H1 (cell line): ENCODE measurements around the gene TRNP1. TPM values are rescaled to one million over a fixed set of nuclear protein-coding genes. Genes with fewer than 3 reads are reported as not detected.

Experiments
- CTCF ChIA-PET: fragments of 300-600 bp; sonication (Branson Sonifier 250); formaldehyde crosslinking; loops from one replicate; lab custom pipeline; 2021; ENCODE audit not compliant: partially characterized antibody; lab: Charles Lee
- POLR2A ChIA-PET: fragments of 300-600 bp; sonication (Branson Sonifier 250); formaldehyde crosslinking; loops from one replicate; lab custom pipeline; 2021; ENCODE audit warnings: inconsistent platforms; ENCODE audit not compliant: partially characterized antibody; lab: Charles Lee
- DNase-seq, 2 experiments: peaks; one replicate each; pipeline versions ENCODE4 v3.0.0 to v3.0.0-alpha.2; 2010 to 2022; ENCODE audit warnings: low spot score in 2 of 2, low read depth in 1 of 2, mixed read lengths in 1 of 2
- FAIRE-seq: peaks from 2 replicates; lab custom pipeline; 2011; peaks lifted over from hg19 to GRCh38; lab: Jason Lieb, UNC
- H2AFZ ChIP-seq: 2 replicates; pipeline ENCODE4 v1.8.1; 2012; ENCODE audit warnings: low read length, inconsistent platforms
- H2AK5ac ChIP-seq: 2 replicates; pipeline ENCODE4 v1.6.1; 2013; ENCODE audit warnings: low read depth, low read length
- H2BK120ac ChIP-seq: replicated peaks from 2 replicates; pipeline ENCODE3; 2013; ENCODE audit warnings: low read depth, low read length, inconsistent platforms
- H2BK12ac ChIP-seq: 2 replicates; pipeline ENCODE4 v1.6.1; 2013; ENCODE audit warnings: low read depth, low read length
- H2BK15ac ChIP-seq: 2 replicates; pipeline ENCODE4 v1.6.1; 2013; ENCODE audit warnings: low read length
- H2BK20ac ChIP-seq: 2 replicates; pipeline ENCODE4 v1.6.1; 2013; ENCODE audit warnings: low read length
- H2BK5ac ChIP-seq: 2 replicates; pipeline ENCODE4 v1.6.1; 2013; ENCODE audit warnings: low read depth, low read length
- H3K14ac ChIP-seq: 2 replicates; pipeline ENCODE4 v1.6.1; 2013; ENCODE audit warnings: inconsistent platforms; ENCODE audit not compliant: insufficient read length
- H3K18ac ChIP-seq: 2 replicates; pipeline ENCODE4 v1.6.1; 2013; ENCODE audit warnings: low read length; ENCODE audit errors: extremely low read depth
- H3K23ac ChIP-seq: 2 replicates; pipeline ENCODE4 v1.6.1; 2013; ENCODE audit warnings: inconsistent platforms; ENCODE audit not compliant: insufficient read length
- H3K23me2 ChIP-seq: 2 replicates; pipeline ENCODE4 v1.6.1; 2013; ENCODE audit warnings: low read depth, low read length
- H3K27ac ChIP-seq: 2 replicates; pipeline ENCODE4 v1.6.1; 2011; ENCODE audit warnings: low read depth, low read length, inconsistent platforms
- H3K27me3 ChIP-seq, 4 experiments: replicated peaks in 1 of 4; 1 replicate in 1 of 4; 2 replicates in 3 of 4; pipeline versions ENCODE4 v1.6.1 to v1.8.1; 2011 to 2013; ENCODE audit warnings: low read length in 3 of 4, mild to moderate bottlenecking in 3 of 4, inconsistent platforms in 2 of 4, mixed read lengths in 2 of 4, moderate library complexity in 1 of 4; ENCODE audit not compliant: control insufficient read depth in 3 of 4, insufficient read depth in 3 of 4; ENCODE audit errors: extremely low read depth in 1 of 4
- H3K36me3 ChIP-seq, 4 experiments: 2 replicates each; pipeline versions ENCODE4 v1.6.1 to v1.8.1; 2011 to 2013; ENCODE audit warnings: mild to moderate bottlenecking in 4 of 4, low read length in 3 of 4, moderate library complexity in 2 of 4, control low read depth in 1 of 4, inconsistent platforms in 1 of 4; ENCODE audit not compliant: insufficient read depth in 4 of 4, control insufficient read depth in 2 of 4
- H3K4ac ChIP-seq: replicated peaks from 2 replicates; pipeline ENCODE3; 2013; ENCODE audit warnings: low read length, low read depth, mixed read lengths, inconsistent platforms; ENCODE audit not compliant: insufficient read length
- H3K4me1 ChIP-seq, 4 experiments: replicated peaks in 1 of 4; 1 replicate in 1 of 4; 2 replicates in 3 of 4; pipeline versions ENCODE4 v1.6.1 to v1.8.1; 2011 to 2013; ENCODE audit warnings: low read length in 3 of 4, inconsistent platforms in 2 of 4, mixed read lengths in 1 of 4; ENCODE audit not compliant: insufficient read depth in 4 of 4, control insufficient read depth in 3 of 4
- H3K4me2 ChIP-seq, 2 experiments: 2 replicates each; pipeline versions ENCODE4 v1.6.1 to v1.8.1; 2011 to 2013; ENCODE audit warnings: low read depth in 2 of 2, low read length in 2 of 2, control low read depth in 1 of 2, inconsistent platforms in 1 of 2, mild to moderate bottlenecking in 1 of 2; ENCODE audit not compliant: insufficient read depth in 1 of 2
- H3K4me3 ChIP-seq, 4 experiments: fragments of 200-600, 300-600 bp in 1 of 4; sonication (generic), shearing (Covaris generic), sonication (Bioruptor Twin) in 1 of 4; 2 replicates each; pipeline versions ENCODE4 v1.5.1 to v1.8.1; 2011 to 2016; ENCODE audit warnings: low read length in 4 of 4, low read depth in 3 of 4, control low read depth in 2 of 4, inconsistent platforms in 2 of 4, mild to moderate bottlenecking in 2 of 4, mixed read lengths in 1 of 4, moderate library complexity in 1 of 4; ENCODE audit not compliant: insufficient read depth in 2 of 4; ENCODE audit errors: extremely low read depth in 1 of 4
- H3K56ac ChIP-seq: replicated peaks from 2 replicates; pipeline ENCODE3; 2013; ENCODE audit warnings: low read depth, mild to moderate bottlenecking, mixed read lengths, low read length, inconsistent platforms; ENCODE audit not compliant: insufficient read length
- H3K79me1 ChIP-seq: 2 replicates; pipeline ENCODE4 v1.6.1; 2013; ENCODE audit warnings: low read depth, low read length, control low read depth
- H3K79me2 ChIP-seq, 2 experiments: 2 replicates each; pipeline versions ENCODE4 v1.6.1 to v1.8.1; 2012 to 2013; ENCODE audit warnings: low read length in 2 of 2, mild to moderate bottlenecking in 2 of 2, inconsistent platforms in 1 of 2; ENCODE audit not compliant: insufficient read depth in 2 of 2, control insufficient read depth in 1 of 2
- H3K9ac ChIP-seq, 4 experiments: replicated peaks in 1 of 4; 1 replicate in 1 of 4; 2 replicates in 3 of 4; pipeline versions ENCODE4 v1.6.1 to v1.8.1; 2011 to 2013; ENCODE audit warnings: low read depth in 3 of 4, low read length in 3 of 4, control low read depth in 2 of 4, mild to moderate bottlenecking in 2 of 4, moderate library complexity in 2 of 4, inconsistent platforms in 1 of 4; ENCODE audit errors: extremely low read depth in 1 of 4
- H3K9me3 ChIP-seq, 2 experiments: 2 replicates each; pipeline versions ENCODE4 v1.6.1 to v1.8.1; 2012 to 2013; ENCODE audit warnings: mild to moderate bottlenecking in 2 of 2, moderate library complexity in 2 of 2, control low read depth in 1 of 2, inconsistent platforms in 1 of 2, low read depth in 1 of 2, low read length in 1 of 2, mixed read lengths in 1 of 2; ENCODE audit not compliant: insufficient read depth in 2 of 2
- H4K20me1 ChIP-seq, 2 experiments: replicated peaks in 1 of 2; 2 replicates each; pipeline versions ENCODE3 to v1.8.1; 2011 to 2013; ENCODE audit warnings: inconsistent platforms in 2 of 2, low read length in 2 of 2, mild to moderate bottlenecking in 1 of 2; ENCODE audit not compliant: insufficient read depth in 2 of 2, control insufficient read depth in 1 of 2
- H4K5ac ChIP-seq: 2 replicates; pipeline ENCODE4 v1.6.1; 2013; ENCODE audit warnings: low read length, low read depth, mixed read lengths, inconsistent platforms; ENCODE audit not compliant: insufficient read length
- H4K8ac ChIP-seq: 2 replicates; pipeline ENCODE4 v1.8.0; 2013; ENCODE audit warnings: mild to moderate bottlenecking, moderate library complexity, low read length, inconsistent platforms; ENCODE audit not compliant: insufficient read depth; ENCODE audit errors: extremely low read depth
- H4K91ac ChIP-seq: replicated peaks from 2 replicates; pipeline ENCODE3; 2013; ENCODE audit warnings: low read length, mixed read lengths, inconsistent platforms; ENCODE audit not compliant: insufficient read length
- ASH2L ChIP-seq: fragments of 200-600, 300-600 bp; sonication (generic); IDR thresholded peaks from one replicate; pipeline ENCODE4 v1.7.1; 2017; ENCODE audit warnings: low read length
- CBX8 ChIP-seq: fragments of 300-800, 300-1000 bp; sonication (generic); IDR thresholded peaks from 2 replicates; pipeline ENCODE4 v1.7.1; 2016; ENCODE audit warnings: low read depth, low read length, borderline replicate concordance
- CHD1 ChIP-seq: IDR thresholded peaks from 2 replicates; pipeline ENCODE4 v1.6.1; 2012; ENCODE audit warnings: low read depth, low read length, improper control_type of control experiment
- CTBP2 ChIP-seq: IDR thresholded peaks from 2 replicates; pipeline ENCODE4 v1.7.0; 2011; ENCODE audit warnings: borderline replicate concordance, mild to moderate bottlenecking, moderate library complexity, mixed read lengths, low read length; ENCODE audit not compliant: insufficient read depth, insufficient read length
- EGR1 ChIP-seq: IDR thresholded peaks from 2 replicates; pipeline ENCODE4 v1.6.1; 2011; ENCODE audit warnings: low read depth, low read length, borderline replicate concordance
- MAFK ChIP-seq: IDR thresholded peaks from 2 replicates; pipeline ENCODE4 v1.6.1; 2012; ENCODE audit warnings: low read depth, mild to moderate bottlenecking, improper control_type of control experiment, low read length
- PHF8 ChIP-seq: fragments of 200-600 bp; sonication (generic); conservative IDR thresholded peaks from 2 replicates; pipeline ENCODE4 v1.7.1; 2012; ENCODE audit warnings: low read depth, mild to moderate bottlenecking, inconsistent platforms, low read length, moderate library complexity
- POLR2A ChIP-seq, 2 experiments: IDR thresholded peaks; 1 replicate in 1 of 2; 2 replicates in 1 of 2; pipeline ENCODE4 v1.6.1; 2011; ENCODE audit warnings: low read depth in 2 of 2, low read length in 2 of 2, mild to moderate bottlenecking in 2 of 2; ENCODE audit errors: control extremely low read depth in 1 of 2
- POLR2AphosphoS5 ChIP-seq: IDR thresholded peaks from 2 replicates; pipeline ENCODE4 v1.6.1; 2011; ENCODE audit warnings: low read depth, low read length
- RNF2 ChIP-seq: fragments of 200-900, 300-1000 bp; sonication (generic); IDR thresholded peaks from 2 replicates; pipeline ENCODE4 v1.7.1; 2016; ENCODE audit warnings: borderline replicate concordance, low read depth, mild to moderate bottlenecking, antibody characterized with exemption, low read length; ENCODE audit not compliant: poor library complexity, severe bottlenecking; ENCODE audit errors: missing control alignments
- SIN3A ChIP-seq, 2 experiments: IDR thresholded peaks in 1 of 2; conservative IDR thresholded peaks in 1 of 2; 2 replicates each; pipeline ENCODE4 v1.6.1; 2011 to 2012; ENCODE audit warnings: low read length in 2 of 2, improper control_type of control experiment in 1 of 2, low read depth in 1 of 2, mild to moderate bottlenecking in 1 of 2
- WGBS, 2 experiments: shearing (Covaris generic) in 1 of 2; methylation state at CpG; one replicate each; pipeline versions ENCODE4 v1.1.6 to v1.1.7; 2013 to 2015; ENCODE audit warnings: low lambda C conversion rate in 2 of 2, mixed read lengths in 2 of 2, inconsistent platforms in 1 of 2, low coverage in 1 of 2, missing lambda C conversion rate in 1 of 2; ENCODE audit not compliant: insufficient replicate concordance in 2 of 2, insufficient coverage in 1 of 2, insufficient read length in 1 of 2; ENCODE audit errors: extremely low coverage in 1 of 2, missing lambda C conversion rate in 1 of 2; 5-methylcytosine and 5-hydroxymethylcytosine counted together
- polyA plus RNA-seq, 7 experiments: library from polyadenylated mRNA; depleted of rRNA in 3 of 7; stranded (reverse) in 5 of 7; unstranded in 2 of 7; fragments of >200 nt in 5 of 7; fragments of 200-250 nt in 2 of 7; gene quantifications; 1 replicate in 5 of 7; 2 replicates in 1 of 7; 4 replicates in 1 of 7; pipeline versions ENCODE4 v1.2.1 to v1.2.3, GENCODE V29; 2011 to 2013; ENCODE audit warnings: missing spikeins in 2 of 7, mixed read lengths in 2 of 7
- total RNA-seq: library from RNA; stranded (reverse); fragmentation: NEBNext Ultra II Directional; extraction: Animal tissue kit (Norgen Biotek cat#: 25700); gene quantifications from 2 replicates; pipeline ENCODE4 v1.2.1, GENCODE V29; 2021

TRNP1 gene
- total and polyA plus RNA-seq, 2 of the 8 experiments (the other 6 are each of a cell fraction or from before 2014, with no cell fraction given), result 51.7 to 102 TPM

GRCh38 chr1:27009601-27010197 lies 16.2 kb downstream of the TRNP1 start:
- peak overlapping the region; percentile 75 for H2BK5ac ChIP-seq
- ChIA-PET CTCF (interaction anchor here (0.6 to 12.9 kb wide), 12 partner anchors 8 to 363 kb away, joined by 3 to 133 read pairs (median 4); partner anchors contain the start of gene TRNP1), POLR2A (interaction anchor here (0.6 to 58.9 kb wide), 7 partner anchors 9 to 96 kb away, joined by 3 to 1829 read pairs (median 4); partner anchors contain the start of genes KDF1, TENT5B and TRNP1)
- peaks cover 18 to 29% of the 10 kb centered on the region in 2 experiments for H4K20me1 ChIP-seq
- H2AFZ ChIP-seq, result no peak overlapping the region
- H3K4ac ChIP-seq, result peak overlapping the region; percentile 70
- H2BK12ac ChIP-seq, result peak overlapping the region; percentile 86; the same call in 1 of the 2 replicates
- peaks cover 16 to 38% (median 19%) of the 10 kb centered on the region in 4 experiments for H3K36me3 ChIP-seq
- H3K23me2 ChIP-seq, result peaks cover 18% of the 10 kb centered on the region
- peak overlapping the region; percentile 25; the same call in 1 of the 2 replicates for H2AK5ac ChIP-seq
- 76% methylated on average over 6 of the region's 6 CpGs; no CpG with 5 or more reads in 1 of the 2 experiments for WGBS, 2 experiments
- no peaks in the 10 kb centered on the region for H3K27me3 ChIP-seq
- peak overlapping the region; percentile 21; the same call in 1 of the 2 replicates for H2BK15ac ChIP-seq
- H3K14ac ChIP-seq, result no peak overlapping the region
- peak overlapping the region; percentile 70 for H3K27ac ChIP-seq
- peak overlapping the region in 3 of 4 experiments; percentile 25 to 33 (median 31); a peak in 4 of 7 replicates for H3K9ac ChIP-seq
- H3K4me1 ChIP-seq, result peaks cover 21 to 52% (median 45%) of the 10 kb centered on the region in 4 experiments
- no peak overlapping the region for H4K8ac ChIP-seq
- H2BK120ac ChIP-seq, result peak overlapping the region; percentile 9
- no peak for DNase-seq
- peak overlapping the region; percentile 24 to 95 (median 89); a peak in 7 of 8 replicates for H3K4me3 ChIP-seq
- H2BK20ac ChIP-seq, result peak overlapping the region; percentile 49; the same call in 1 of the 2 replicates
- peaks cover 26 to 66% of the 10 kb centered on the region in 2 experiments for H3K79me2 ChIP-seq
- peak overlapping the region; percentile 24 for H4K5ac ChIP-seq
- FAIRE-seq, result no peak
- H4K91ac ChIP-seq, result peak overlapping the region; percentile 77
- H3K23ac ChIP-seq, result no peak overlapping the region
- H3K4me2 ChIP-seq, result peak overlapping the region; percentile 96 to 99
- H3K18ac ChIP-seq, result peak overlapping the region; percentile 85
- peaks cover 23% of the 10 kb centered on the region for H3K79me1 ChIP-seq
- peak overlapping the region; percentile 24 for H3K56ac ChIP-seq
- H3K9me3 ChIP-seq, result no peaks in the 10 kb centered on the region
- TF ChIP-seq CTBP2, result no peak
- no peak for TF ChIP-seq ASH2L
- no peak for TF ChIP-seq EGR1
- TF ChIP-seq POLR2AphosphoS5, result no peak; the same call in 1 of the 2 replicates
- peak in 1 of 2 experiments; percentile 26; a peak in 1 of 4 replicates for TF ChIP-seq SIN3A (conservative IDR thresholded peaks at IDR 0.05 in 1 of 2, IDR thresholded peaks at IDR 0.05 in 1 of 2; ENCODE audit: low read depth in 1 of 2, low read length in 2 of 2)
- no peak for TF ChIP-seq CHD1
- TF ChIP-seq POLR2A (IDR thresholded peaks at IDR 0.05; ENCODE audit: control extremely low read depth in 1 of 2, low read depth in 2 of 2, low read length in 2 of 2), result peak in 1 of 2 experiments; percentile 39; a peak in 2 of 3 replicates
- TF ChIP-seq MAFK, result no peak
- TF ChIP-seq CBX8, result no peak
- TF ChIP-seq RNF2, result no peak
- no peak for TF ChIP-seq PHF8
